CD4-positive, alpha-beta T cell treated with Interleukin-17A for 4 hours (primary cell): Measurements from ENCODE around the gene SLC25A20.
A peak's percentile ranks its signal among the peaks of the same experiment; 100 is the strongest.

Experiments
- DNase-seq: peaks from one replicate; pipeline ENCODE4 v3.0.0-alpha.2; 2020; ENCODE audit warnings: mixed read lengths

Gene SLC25A20

DNA sequence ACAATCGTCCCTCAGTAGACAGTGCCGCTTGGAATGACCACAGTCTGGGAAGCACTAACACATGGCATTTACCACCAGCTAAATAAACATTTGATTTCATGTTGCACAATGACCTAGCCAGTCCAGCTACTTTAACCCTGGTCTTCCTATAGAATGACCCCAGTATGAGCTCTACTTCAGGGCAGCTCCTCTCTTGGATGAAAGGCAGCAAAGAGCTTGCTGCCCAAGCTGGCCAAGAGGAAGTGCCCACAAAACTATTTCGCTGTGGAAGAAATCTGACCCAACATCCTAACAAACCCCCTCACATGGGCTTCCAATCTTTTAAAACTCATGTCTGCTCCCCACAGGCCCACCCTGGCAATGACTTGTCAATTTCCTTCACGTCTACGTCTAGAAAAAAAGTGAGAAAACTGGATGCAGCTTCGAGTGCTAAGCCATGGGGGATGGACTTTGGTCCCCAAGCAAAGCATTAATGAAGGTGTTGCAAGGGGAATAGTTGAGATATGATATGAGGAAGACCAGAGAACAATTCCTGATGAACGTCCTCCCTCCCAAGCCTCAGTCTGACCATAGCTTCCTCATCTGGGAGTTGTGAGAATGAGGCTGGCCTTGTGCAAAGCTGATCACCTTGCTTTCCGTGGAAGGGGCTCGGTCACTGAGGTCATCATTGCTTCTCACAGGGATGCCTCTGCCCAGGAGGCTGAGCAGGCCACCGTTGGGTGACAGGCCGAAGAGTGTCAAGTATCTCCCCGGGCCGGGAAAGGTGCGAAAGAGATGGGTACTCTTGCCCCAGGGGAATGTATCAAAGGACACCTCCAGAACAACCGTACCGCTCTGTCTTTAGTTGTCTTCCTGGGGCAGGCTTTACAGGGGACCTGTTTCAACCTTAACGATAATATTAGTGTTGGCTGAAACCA lies 964 bp downstream of the SLC25A20 start:
- DNase-seq = no peak

DNA sequence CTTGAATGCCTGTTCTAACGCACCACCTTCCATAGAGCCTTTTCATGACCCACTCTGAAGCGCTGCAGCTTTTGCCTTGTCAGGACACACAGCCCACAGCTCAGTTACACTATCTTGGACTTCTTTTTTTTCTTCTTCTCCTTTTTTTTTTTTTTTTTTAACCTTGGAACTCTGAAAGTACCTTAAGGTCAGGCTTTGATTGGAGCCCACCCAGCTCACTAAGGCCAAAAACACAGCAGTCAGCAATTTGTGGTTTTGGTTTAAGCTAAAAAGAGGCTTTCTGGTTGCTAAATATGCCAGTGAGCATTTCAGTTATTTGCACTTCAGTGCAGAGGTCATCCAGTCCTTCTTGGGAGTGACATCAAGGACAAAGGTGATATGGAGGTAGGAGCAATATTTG lies 1.7 kb downstream of the SLC25A20 start:
- no peak for DNase-seq

DNA sequence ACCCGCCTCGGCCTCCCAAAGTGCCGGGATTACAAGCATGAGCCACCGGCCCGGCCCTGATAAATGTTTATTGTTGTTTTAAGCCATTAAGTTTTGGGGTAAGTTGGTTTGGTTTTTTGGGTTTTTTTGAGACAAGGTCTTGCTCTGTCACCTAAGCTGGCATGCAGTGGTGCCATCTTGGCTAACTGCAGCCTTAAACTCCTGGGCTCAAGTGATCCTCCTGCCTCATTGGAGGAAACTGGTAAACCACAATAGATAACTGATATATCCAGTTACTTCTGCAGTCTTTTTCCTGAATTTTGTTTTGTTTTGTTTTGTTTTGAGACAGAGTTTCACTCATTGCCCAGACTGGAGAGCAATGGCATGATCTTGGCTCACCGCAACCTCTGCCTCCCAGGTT lies 4.2 kb downstream of the SLC25A20 start:
- DNase-seq = no peak

DNA sequence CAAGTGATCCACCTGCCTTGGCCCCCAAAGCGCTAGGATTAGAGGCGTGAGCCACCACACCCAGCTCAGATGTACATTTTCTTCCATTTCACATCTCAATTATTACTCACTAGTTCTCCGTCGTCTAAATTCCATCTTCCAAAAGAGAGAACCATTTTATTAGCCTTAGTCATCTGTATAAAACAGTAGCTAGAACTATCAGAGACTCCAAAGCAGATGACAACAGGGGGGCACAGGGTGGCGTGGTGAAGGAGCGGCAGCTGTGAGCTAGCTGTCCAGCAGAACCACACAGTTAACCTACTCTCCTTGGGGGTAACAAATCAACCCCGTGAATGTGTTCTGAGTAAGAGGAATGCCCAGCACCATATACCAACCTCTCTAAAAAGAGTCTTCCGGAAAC lies 7.1 kb downstream of the SLC25A20 start:
- no peak for DNase-seq

DNA sequence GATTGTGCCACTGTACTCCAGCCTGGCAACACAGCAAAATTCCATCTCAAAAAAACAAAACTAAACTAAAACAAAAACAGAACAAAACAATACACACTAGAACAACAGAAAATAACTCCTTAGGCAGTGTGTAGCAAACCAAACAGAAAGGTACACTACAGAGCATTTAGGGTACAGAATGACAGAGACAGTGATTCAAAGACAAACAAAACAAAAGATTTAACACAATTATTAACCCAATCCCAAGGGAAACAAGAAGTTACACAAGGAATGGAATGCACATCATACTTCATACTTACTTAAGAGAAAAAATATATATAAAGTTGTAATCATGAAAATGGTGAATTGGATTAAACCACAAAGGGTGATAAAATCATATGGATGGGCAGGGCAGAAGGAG lies 12.9 kb downstream of the SLC25A20 start:
- DNase-seq = no peak

DNA sequence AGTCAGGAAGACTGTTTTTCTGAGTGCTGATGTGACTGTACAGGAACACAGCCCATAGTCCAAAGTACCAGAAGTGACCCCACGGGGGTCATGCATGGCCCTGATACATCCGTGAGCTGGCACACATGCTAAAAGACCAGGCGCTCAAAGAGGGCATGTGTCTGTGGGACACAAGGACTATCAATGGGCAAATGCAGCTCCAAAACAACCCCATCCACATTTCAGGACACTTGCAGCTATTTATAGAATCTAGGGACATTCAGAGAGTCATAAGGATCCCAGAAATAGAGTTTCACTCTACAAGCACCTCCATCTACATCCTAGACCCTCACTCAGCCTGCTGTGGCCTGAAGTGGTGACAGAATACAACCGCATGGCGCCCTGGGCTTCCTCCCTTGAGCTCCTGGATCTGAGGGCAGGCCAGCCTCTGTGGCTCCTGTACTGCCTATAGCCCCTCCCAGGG lies 17.0 kb downstream of the SLC25A20 start:
- DNase-seq = no peak

DNA sequence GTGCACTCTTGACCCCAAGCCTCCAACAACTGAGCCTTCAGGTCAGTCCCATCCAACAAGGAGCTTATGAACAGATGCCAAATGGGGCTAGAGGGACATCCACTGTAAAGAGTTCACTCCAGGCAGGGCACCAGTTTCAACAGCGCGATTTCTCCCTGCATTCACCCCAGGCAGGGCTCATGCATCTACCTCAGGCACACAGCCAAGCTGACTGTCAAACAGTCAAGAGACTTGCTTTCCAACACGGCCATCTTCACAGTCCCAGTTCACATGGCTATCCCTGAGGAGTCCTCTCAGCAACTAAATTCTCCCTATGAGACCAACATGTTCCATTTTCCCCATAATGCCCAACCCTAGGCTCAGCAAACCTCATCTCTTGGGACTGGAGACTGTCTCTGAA lies 17.7 kb downstream of the SLC25A20 start:
- no peak for DNase-seq

DNA sequence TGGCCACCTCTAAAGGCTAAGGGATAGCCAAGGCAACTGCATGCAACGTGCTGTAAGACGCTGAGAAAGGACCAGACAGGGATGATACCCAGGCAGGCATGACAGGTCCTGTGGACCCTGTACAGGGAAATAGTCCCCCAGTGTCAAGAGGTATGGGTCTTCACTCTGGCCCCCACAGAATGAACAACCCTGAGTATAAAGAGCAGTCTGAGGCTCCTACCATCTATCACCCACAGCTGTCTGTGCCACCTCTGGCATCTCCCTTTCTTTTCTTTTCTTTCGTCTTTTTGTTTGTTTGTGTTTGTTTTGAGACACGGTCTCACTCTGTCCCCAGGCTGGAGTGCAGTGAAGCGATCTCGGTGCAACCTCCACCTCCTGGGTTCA lies 18.7 kb downstream of the SLC25A20 start:
- DNase-seq = no peak

DNA sequence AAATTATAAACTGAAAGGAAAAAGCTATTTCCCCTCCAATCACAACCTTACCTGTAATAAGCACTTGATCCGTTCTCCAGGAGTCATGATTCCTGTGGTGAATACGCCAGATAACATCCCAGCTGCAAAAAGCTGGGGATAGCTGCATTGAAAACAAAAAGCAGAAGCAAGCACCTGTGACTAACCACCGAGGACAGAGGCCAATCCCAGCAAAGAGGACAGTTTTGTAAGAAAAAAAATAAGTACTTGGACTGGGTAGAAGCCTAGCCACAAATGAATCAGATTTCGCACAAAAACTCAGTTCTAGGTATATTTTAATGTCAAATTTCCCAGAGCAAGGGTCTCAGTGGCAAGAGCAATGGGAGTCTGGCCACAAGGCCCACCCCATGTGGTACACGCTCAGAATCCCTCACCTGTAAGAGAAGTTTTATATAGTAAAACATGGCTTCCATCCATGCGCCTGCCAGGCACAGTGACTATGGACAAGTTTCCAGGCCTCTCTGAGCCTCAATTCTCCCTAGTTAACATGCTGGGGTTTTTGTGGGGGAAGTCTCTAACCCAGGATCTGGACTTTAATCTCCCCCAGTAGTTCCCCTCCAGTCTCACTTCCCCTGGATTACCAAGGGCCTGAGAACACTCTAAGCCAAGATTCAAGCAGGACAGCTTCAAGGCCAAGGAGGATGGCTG lies 19.2 kb downstream of the SLC25A20 start:
- no peak for DNase-seq

DNA sequence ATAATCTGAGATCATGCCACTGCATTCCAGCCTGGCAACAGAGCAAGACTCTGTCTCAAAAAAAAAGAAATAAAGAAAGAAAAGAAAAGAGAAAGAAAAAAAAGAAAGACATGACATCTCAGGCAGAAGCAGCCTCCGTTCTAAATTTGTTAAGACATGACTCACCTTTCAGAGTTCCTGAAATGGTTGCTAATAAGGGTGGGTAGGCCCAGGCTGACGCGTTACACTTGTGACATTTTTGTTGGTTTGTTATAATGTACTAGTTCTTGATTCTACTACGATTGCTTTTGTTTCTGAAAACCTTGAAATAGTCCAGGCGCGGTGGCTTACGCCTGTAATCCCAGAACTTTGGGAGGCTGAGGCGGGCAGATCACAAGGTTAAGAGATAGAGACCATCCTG lies 21.0 kb downstream of the SLC25A20 start:
- DNase-seq = no peak

DNA sequence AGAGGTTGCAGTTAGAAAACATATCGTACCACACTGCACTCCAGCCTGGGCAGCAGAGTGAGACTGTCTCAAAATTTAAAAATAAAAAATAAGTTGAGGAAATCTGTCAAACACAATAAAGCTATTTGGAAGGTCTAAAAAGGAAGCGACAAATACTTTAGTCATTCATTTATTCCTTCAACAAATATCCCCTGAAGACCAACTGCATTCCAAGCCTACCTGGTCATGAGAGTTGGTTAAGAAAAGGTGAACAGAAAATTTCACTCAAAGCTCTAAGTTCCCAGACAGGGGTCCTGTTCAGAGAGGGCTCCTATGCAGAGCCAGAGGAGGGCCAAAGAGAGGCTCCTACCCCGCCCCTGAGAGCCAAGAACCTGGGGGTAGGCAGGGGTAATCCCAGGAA lies 35.6 kb downstream of the SLC25A20 start:
- no peak for DNase-seq

DNA sequence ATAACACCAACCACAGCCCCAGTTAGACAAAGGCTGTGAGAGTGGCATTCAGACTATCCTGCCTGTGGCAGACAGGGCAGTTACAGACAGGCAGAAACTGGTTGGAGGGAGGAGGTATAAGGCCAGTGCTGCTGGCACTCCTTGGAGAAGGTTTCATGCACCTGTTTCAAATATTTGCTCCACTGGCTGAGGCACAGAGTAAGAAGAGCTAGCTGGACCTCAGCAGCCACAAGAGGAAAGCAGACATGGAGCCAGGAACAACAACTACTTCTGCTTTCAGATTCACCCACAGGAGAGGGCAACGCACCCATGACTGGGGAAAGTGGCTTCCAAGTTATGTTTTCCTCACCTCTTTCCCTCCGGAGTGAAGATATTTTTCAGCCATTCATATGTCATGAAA lies 39.5 kb downstream of the SLC25A20 start:
- no peak for DNase-seq

DNA sequence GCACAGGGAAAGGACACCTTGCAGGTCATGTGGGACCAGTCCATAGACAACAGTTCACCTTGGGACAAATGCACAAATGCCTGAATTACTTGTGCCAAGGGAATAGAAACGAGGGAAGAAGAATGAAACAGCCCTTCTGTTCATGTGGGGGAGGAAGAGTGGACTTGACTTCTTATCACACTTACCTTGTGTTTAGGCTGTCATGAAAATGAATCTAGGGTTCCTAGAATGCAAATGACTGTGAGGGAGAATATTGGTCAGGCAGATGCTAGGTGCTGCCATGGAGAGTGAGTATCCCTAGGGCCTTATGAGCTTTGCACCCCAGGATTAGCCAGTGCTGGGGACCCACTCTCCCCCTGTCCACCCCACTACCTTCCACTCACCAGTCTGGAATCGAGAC lies 40.0 kb downstream of the SLC25A20 start:
- DNase-seq = no peak

DNA sequence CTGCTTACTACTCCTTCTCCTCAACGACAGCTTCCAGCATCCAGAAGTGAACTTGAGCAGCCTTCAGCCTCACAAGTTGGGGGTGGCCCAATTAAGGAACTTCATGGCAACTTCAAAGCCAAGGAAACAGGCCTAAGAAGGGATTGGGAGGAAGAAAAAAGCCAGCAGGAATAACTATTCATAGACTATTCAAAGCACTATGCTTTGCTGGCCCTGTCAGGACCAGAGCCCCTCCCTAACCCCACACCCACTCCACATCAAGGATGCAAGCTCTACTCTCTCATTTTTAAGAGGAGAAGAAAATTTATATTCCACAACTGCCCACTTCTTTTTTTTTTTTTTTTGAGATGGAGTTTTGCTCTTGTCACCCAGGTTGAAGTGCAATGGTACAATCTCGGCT lies 41.0 kb downstream of the SLC25A20 start:
- no peak for DNase-seq

DNA sequence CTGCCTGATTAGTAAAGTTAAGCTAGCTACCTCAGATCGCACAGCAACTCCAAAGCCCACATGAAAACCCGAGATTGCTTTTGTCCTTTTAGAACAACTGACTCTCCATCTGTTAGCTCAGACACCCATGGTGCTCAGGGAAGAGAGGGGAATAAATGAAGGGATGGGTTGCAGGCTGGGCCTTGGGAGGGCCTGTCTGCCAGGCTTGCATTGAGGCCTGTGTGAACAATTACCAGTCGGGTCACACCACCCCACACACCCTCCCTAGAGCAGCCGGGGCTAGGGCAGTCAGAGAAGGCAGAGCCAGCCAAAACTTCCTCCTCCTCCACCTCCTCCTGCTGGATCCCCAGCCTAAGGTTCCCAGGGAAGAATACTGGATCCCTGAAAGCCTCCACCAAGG lies 42.2 kb downstream of the SLC25A20 start:
- DNase-seq = no peak

DNA sequence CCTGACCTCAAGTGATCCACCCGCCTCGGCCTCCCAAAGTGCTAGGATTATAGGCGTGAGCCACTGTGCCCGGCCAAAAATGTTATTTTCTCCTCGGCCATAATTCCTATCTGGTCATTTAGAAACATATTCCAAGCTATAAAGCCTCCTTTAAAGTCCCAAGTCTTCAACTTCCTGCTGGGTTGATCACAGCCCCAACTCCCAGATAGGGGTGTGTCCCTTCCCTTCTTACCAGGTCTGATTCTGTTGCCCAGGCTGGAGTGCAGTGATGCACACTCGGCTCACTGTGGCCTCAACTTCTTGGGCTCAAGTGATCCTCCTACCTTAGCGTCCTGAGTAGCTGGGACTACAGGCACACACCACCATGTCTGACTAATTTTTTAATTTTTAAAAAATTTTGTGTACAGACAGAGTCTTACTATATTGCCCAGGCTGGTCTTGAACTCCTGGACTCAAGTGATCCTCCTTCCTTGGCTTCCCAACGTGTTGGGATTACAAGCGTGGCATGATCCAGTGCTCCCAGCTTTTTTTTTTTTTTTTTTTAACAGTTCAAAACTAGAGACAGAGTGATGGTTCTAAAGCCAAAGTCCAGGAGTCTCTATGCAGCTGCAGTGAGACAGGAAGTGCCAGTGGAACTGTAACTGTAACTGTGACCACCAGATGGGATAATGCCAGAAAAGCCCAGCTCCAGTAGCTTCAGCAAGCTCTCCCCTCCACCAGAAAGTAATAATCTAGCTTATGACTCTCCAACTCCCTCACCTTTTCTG lies 42.8 kb downstream of the SLC25A20 start:
- DNase-seq = no peak

DNA sequence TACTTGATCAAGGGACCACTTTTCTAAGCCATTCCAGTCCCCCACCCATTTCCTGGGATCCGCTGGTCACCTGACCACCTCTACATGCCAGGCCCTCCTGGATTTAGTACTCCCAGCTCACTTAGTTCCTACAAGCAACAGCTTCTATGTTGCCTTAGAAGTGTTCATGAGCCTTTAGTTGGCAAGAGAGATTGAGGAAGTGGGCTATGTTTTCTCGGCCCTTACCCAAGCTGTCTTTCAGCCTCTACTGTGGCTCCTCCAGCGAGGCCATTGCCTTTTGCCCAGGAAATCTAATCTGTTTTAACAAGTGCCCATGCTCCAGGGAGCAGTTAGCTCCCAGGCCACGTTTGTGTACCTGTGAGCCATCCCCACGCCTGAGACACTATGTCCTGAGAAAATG lies 46.5 kb downstream of the SLC25A20 start:
- DNase-seq = no peak

DNA sequence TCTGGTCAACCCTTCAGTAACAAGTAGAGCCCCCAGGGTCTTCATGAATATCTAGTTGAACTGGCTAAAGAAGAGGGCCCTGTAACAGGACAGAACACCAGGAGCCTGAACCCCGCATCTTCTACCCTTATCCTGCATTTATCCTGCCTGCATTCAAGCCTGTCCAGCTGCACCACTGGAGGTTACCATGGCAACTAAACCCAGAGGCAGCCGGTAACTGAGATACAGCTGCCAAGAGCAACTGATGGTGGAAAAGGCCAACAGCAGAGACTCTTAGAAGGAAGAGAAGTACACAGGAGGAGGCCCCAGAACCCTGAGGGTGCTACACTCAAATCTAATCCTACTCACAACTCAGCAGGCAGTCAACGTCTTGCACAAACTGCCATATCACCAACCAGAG lies 47.3 kb downstream of the SLC25A20 start:
- DNase-seq = no peak

DNA sequence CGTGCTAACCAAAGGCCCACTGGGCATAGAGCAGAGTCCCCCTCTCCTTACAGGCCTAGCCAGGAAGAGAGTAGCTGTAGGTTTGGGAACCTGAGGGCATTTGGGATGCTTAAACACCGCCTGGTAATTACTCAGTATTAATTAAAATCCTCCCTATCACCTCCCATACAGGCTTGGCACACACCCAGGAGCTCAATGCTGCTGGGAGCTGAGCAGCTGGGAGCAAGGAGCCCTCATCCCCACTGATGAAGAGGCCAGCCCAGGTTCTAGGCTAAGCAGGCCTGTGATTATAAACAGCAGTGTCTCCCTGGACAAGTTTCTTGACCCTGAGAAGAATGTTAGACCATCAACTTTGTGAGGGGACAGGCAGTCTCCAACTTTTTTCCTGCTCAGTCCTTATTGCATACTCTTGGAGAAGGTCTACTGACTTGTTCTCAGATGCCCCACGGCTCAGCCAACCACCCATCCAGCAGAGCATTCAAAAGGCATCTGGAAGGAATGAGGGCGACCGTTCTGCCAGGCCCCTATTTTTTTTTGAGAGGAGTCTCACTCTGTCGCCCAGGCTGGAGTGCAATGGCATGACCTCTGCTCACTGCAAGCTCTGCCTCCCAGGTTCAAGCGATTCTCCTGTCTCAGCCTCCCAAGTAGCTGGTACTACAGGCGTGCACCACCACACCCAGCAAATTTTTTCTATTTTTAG lies 49.7 kb downstream of the SLC25A20 start:
- no peak for DNase-seq

DNA sequence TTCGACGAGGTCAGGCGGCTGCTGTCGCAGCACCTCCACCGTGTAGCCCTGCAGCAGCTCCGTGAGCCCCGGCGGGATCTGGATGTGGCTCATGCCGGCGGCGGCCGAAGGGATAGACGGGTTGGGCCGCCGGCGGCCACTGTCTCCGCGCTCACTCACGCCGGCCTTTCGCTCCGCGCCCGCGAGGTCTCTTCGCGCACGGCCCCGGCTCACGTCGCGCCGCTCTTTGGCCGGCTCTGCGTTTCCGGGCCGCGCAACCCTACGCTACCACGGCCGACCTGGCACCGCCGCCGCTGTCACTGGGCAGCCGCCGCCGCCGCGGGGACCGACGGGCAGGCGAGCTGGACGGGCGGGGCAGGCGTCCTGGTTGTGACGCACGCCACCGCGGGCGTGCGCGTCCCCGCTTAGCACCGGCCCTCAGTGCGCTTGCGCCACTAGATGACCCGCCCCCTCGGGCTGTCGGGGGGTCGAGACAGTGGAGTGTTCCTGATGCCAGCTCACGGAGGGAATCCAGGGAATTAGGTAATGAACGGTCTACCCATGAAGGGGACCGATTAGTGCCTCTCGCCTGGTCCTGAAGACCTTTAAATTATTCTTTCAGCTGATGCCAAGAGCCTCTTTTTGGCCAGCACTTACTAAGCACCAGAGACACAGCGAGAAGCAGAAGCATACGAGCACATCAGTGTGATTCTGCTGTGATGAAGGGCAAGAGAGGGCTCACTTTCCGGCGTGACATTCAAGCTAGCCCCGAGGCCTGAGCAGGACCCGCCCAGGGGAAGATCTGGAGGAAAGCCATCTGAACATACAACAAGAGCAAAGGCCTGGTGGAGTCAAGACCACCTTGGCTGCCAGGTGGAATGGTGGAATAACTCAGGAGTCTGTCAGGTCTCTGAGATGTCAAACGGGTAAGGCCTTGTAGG lies 50.9 kb downstream of the SLC25A20 start, which contains the start of gene PRKAR2A:
PRKAR2A (minus strand) TSS at position 371 of the 920 bp plus-strand sequence; CDS start at position 93, 278 bp downstream.
- DNase-seq = peak; percentile 87

DNA sequence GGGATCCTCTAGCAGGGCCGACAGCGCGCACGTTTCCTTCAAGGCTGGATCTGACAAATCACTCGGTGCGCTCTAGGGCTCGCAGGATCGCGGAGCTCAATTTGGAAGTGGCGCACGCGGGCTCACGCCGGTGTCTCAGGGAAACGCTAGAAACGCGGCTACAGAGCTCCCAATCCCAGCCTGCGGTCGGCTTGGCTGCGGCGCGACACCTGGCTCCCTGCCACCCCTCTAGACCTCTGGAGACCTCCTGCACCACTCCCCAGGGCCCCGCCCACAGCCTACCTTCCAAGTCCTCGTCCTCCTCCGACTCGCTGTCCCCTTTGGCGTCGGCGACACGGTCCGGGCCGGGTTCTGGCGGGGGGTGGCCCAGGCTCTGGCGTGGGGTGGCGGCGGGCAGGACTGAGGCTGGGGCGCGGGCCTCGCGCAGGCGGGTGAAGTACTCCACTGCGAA lies 51.6 kb downstream of the SLC25A20 start:
- DNase-seq = peak; percentile 67

DNA sequence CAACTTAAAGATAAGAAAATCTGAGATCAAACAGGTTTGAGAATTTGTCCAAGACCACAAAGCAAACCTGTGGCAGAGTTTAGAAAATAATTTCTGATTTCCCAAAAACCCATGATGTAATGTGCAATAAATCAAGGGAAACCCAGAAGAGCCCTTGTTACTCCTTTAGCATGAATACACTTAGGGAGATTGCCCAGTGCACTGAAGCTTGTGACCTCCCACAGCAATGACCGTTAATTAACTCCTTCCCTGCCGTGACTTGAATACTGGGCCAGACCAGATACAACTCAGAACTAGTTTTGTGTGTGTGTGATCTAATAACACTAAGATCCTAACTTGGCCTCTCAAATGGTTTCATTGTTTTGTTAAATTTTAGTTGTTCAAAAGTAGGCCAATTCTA lies 53.5 kb downstream of the SLC25A20 start:
- no peak for DNase-seq
